SK-N-SH treated with all-trans-retinoic acid at 6 μM for 48 hours (cell line): ENCODE results near the gene FGG.

ENCODE experiments used
- ATAC-seq: fragments of 200-7000 bp; cut with Tn5 transposase; 3 replicates; pipeline ENCODE4 v1.9.1; 2020; ENCODE audit warnings: mild to moderate bottlenecking, moderate library complexity
- ARNTL ChIP-seq: fragments of 450-650 bp; formaldehyde crosslinking; IDR thresholded peaks from 2 replicates; pipeline ENCODE4 v1.5.0; 2020; ENCODE audit warnings: low read depth, mild to moderate bottlenecking, moderate library complexity, borderline replicate concordance
- ESRRG ChIP-seq: fragments of 250-450 bp; sonication (Bioruptor Pico); IDR thresholded peaks from 2 replicates; pipeline ENCODE4 v1.6.1; 2021; ENCODE audit warnings: mild to moderate bottlenecking
- GLIS3 ChIP-seq: fragments of 250-450 bp; sonication (Bioruptor Pico); IDR thresholded peaks from 2 replicates; pipeline ENCODE4 v1.5.0; 2020; ENCODE audit warnings: mild to moderate bottlenecking, moderate library complexity
- PPARA ChIP-seq: fragments of 250-450 bp; sonication (Bioruptor Pico); IDR thresholded peaks from 2 replicates; pipeline ENCODE4 v1.5.0; 2020; ENCODE audit warnings: mild to moderate bottlenecking, borderline replicate concordance
- RARB ChIP-seq: fragments of 250-450 bp; sonication (Bioruptor Pico); IDR thresholded peaks from 2 replicates; pipeline ENCODE4 v1.8.0; 2021; ENCODE audit warnings: mild to moderate bottlenecking, moderate library complexity
- SNAI2 ChIP-seq: fragments of 250-450 bp; sonication (Bioruptor Pico); IDR thresholded peaks from 2 replicates; pipeline ENCODE4 v1.5.0; 2020; ENCODE audit warnings: mild to moderate bottlenecking, moderate library complexity
- TCF4 ChIP-seq: fragments of 250-450 bp; sonication (Bioruptor Pico); IDR thresholded peaks from 2 replicates; pipeline ENCODE4 v1.8.0; 2021; ENCODE audit warnings: mild to moderate bottlenecking, moderate library complexity, borderline replicate concordance
- TOX ChIP-seq: fragments of 250-450 bp; sonication (Bioruptor Pico); IDR thresholded peaks from 2 replicates; pipeline ENCODE4 v1.8.0; 2021; ENCODE audit warnings: mild to moderate bottlenecking, moderate library complexity, borderline replicate concordance
- ZC3H10 ChIP-seq: fragments of 250-450 bp; sonication (Bioruptor Pico); IDR thresholded peaks from 2 replicates; pipeline ENCODE4 v1.5.1; 2021; ENCODE audit warnings: mild to moderate bottlenecking, moderate library complexity
- ZFP3 ChIP-seq: fragments of 250-450 bp; sonication (Bioruptor Pico); IDR thresholded peaks from 2 replicates; pipeline ENCODE4 v1.5.0; 2020; ENCODE audit warnings: mild to moderate bottlenecking, moderate library complexity
- ZNF565 ChIP-seq: fragments of 450-650 bp; formaldehyde crosslinking; conservative IDR thresholded peaks from 2 replicates; pipeline ENCODE4 v1.5.0; 2020; ENCODE audit warnings: low read depth, mild to moderate bottlenecking, moderate library complexity
- ZNF70 ChIP-seq: fragments of 450-650 bp; formaldehyde crosslinking; IDR thresholded peaks from 2 replicates; pipeline ENCODE4 v1.5.0; 2020; ENCODE audit warnings: mild to moderate bottlenecking, moderate library complexity
- ZNF8 ChIP-seq: fragments of 450-650 bp; formaldehyde crosslinking; IDR thresholded peaks from 2 replicates; pipeline ENCODE4 v1.5.0; 2020; ENCODE audit warnings: mild to moderate bottlenecking, moderate library complexity
- TF ChIP-seq, protein P1 (sequence below): fragments of 250-450 bp; sonication (Bioruptor Pico); IDR thresholded peaks from 2 replicates; pipeline ENCODE4 v1.5.0; 2020; ENCODE audit warnings: mild to moderate bottlenecking, moderate library complexity
- TF ChIP-seq, protein P2 (sequence below): fragments of 250-450 bp; sonication (Bioruptor Pico); IDR thresholded peaks from 2 replicates; pipeline ENCODE4 v1.5.1; 2021; ENCODE audit warnings: mild to moderate bottlenecking, moderate library complexity
- TF ChIP-seq, protein P3 (sequence below): fragments of 250-450 bp; sonication (Bioruptor Pico); IDR thresholded peaks from 2 replicates; pipeline ENCODE4 v1.8.0; 2021; ENCODE audit warnings: low read depth, mild to moderate bottlenecking, moderate library complexity, borderline replicate concordance
- TF ChIP-seq, protein P4 (sequence below): fragments of 250-450 bp; sonication (Bioruptor Pico); IDR thresholded peaks from 2 replicates; pipeline ENCODE4 v1.8.0; 2020; ENCODE audit warnings: mild to moderate bottlenecking, moderate library complexity, borderline replicate concordance
- TF ChIP-seq, protein P5 (sequence below): fragments of 250-450 bp; sonication (Bioruptor Pico); IDR thresholded peaks from 2 replicates; pipeline ENCODE4 v1.5.1; 2020; ENCODE audit warnings: low read depth, mild to moderate bottlenecking, moderate library complexity

Gene FGG

DNA sequence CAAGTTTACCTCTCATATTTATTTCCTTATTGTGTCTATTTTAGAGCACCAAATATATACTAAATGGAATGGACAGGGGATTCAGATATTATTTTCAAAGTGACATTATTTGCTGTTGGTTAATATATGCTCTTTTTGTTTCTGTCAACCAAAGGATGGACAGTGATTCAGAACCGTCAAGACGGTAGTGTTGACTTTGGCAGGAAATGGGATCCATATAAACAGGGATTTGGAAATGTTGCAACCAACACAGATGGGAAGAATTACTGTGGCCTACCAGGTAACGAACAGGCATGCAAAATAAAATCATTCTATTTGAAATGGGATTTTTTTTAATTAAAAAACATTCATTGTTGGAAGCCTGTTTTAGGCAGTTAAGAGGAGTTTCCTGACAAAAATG lies 43.4 kb downstream of the FGG start:
- ATAC-seq: no peak
- TF ChIP-seq, protein P1, sequence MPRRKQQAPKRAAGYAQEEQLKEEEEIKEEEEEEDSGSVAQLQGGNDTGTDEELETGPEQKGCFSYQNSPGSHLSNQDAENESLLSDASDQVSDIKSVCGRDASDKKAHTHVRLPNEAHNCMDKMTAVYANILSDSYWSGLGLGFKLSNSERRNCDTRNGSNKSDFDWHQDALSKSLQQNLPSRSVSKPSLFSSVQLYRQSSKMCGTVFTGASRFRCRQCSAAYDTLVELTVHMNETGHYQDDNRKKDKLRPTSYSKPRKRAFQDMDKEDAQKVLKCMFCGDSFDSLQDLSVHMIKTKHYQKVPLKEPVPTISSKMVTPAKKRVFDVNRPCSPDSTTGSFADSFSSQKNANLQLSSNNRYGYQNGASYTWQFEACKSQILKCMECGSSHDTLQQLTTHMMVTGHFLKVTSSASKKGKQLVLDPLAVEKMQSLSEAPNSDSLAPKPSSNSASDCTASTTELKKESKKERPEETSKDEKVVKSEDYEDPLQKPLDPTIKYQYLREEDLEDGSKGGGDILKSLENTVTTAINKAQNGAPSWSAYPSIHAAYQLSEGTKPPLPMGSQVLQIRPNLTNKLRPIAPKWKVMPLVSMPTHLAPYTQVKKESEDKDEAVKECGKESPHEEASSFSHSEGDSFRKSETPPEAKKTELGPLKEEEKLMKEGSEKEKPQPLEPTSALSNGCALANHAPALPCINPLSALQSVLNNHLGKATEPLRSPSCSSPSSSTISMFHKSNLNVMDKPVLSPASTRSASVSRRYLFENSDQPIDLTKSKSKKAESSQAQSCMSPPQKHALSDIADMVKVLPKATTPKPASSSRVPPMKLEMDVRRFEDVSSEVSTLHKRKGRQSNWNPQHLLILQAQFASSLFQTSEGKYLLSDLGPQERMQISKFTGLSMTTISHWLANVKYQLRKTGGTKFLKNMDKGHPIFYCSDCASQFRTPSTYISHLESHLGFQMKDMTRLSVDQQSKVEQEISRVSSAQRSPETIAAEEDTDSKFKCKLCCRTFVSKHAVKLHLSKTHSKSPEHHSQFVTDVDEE (CRISPR knock-in tag): no peak
- no peak for TF ChIP-seq ZC3H10 (CRISPR knock-in tag)
- TF ChIP-seq ZNF565 (CRISPR knock-in tag): no peak
- TF ChIP-seq RARB (CRISPR knock-in tag): no peak
- TF ChIP-seq, protein P2, sequence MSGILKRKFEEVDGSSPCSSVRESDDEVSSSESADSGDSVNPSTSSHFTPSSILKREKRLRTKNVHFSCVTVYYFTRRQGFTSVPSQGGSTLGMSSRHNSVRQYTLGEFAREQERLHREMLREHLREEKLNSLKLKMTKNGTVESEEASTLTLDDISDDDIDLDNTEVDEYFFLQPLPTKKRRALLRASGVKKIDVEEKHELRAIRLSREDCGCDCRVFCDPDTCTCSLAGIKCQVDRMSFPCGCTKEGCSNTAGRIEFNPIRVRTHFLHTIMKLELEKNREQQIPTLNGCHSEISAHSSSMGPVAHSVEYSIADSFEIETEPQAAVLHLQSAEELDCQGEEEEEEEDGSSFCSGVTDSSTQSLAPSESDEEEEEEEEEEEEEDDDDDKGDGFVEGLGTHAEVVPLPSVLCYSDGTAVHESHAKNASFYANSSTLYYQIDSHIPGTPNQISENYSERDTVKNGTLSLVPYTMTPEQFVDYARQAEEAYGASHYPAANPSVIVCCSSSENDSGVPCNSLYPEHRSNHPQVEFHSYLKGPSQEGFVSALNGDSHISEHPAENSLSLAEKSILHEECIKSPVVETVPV (CRISPR knock-in tag): no peak
- TF ChIP-seq SNAI2 (CRISPR knock-in tag): no peak
- TF ChIP-seq, protein P3, sequence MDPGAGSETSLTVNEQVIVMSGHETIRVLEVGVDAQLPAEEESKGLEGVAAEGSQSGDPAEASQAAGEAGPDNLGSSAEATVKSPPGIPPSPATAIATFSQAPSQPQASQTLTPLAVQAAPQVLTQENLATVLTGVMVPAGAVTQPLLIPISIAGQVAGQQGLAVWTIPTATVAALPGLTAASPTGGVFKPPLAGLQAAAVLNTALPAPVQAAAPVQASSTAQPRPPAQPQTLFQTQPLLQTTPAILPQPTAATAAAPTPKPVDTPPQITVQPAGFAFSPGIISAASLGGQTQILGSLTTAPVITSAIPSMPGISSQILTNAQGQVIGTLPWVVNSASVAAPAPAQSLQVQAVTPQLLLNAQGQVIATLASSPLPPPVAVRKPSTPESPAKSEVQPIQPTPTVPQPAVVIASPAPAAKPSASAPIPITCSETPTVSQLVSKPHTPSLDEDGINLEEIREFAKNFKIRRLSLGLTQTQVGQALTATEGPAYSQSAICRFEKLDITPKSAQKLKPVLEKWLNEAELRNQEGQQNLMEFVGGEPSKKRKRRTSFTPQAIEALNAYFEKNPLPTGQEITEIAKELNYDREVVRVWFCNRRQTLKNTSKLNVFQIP (CRISPR knock-in tag): no peak
- TF ChIP-seq GLIS3: no peak
- TF ChIP-seq ZNF8 (CRISPR knock-in tag): no peak

DNA sequence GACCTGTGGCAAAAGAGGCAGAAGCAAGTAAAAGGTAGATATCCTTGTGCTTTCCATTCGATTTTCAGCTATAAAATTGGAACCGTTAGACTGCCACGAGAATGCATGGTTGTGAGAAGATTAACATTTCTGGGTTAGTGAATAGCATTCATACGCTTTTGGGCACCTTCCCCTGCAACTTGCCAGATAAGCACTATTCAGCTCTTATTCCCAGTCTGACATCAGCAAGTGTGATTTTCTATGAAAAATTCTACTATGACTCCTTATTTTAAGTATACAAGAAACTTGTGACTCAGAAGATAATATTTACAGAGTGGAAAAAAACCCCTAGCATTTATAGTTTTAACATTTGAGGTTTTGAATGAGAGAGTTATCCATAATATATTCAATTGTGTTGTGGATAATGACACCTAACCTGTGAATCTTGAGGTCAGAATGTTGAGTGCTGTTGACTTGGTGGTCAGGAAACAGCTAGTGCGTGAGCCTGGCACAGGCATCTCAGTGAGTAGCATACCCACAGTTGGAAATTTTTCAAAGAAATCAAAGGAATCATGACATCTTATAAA lies 45.7 kb downstream of the FGG start:
- ATAC-seq: no peak
- TF ChIP-seq, protein P3 (CRISPR knock-in tag): no peak
- TF ChIP-seq, protein P4, sequence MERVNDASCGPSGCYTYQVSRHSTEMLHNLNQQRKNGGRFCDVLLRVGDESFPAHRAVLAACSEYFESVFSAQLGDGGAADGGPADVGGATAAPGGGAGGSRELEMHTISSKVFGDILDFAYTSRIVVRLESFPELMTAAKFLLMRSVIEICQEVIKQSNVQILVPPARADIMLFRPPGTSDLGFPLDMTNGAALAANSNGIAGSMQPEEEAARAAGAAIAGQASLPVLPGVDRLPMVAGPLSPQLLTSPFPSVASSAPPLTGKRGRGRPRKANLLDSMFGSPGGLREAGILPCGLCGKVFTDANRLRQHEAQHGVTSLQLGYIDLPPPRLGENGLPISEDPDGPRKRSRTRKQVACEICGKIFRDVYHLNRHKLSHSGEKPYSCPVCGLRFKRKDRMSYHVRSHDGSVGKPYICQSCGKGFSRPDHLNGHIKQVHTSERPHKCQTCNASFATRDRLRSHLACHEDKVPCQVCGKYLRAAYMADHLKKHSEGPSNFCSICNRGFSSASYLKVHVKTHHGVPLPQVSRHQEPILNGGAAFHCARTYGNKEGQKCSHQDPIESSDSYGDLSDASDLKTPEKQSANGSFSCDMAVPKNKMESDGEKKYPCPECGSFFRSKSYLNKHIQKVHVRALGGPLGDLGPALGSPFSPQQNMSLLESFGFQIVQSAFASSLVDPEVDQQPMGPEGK: no peak
- no peak for TF ChIP-seq ZNF70
- no peak for TF ChIP-seq ZNF8 (CRISPR knock-in tag)
- TF ChIP-seq RARB (CRISPR knock-in tag): no peak
- TF ChIP-seq, protein P5, sequence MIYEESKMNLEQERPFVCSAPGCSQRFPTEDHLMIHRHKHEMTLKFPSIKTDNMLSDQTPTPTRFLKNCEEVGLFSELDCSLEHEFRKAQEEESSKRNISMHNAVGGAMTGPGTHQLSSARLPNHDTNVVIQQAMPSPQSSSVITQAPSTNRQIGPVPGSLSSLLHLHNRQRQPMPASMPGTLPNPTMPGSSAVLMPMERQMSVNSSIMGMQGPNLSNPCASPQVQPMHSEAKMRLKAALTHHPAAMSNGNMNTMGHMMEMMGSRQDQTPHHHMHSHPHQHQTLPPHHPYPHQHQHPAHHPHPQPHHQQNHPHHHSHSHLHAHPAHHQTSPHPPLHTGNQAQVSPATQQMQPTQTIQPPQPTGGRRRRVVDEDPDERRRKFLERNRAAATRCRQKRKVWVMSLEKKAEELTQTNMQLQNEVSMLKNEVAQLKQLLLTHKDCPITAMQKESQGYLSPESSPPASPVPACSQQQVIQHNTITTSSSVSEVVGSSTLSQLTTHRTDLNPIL (CRISPR knock-in tag): no peak
- no peak for TF ChIP-seq TCF4 (CRISPR knock-in tag)
- TF ChIP-seq ZC3H10 (CRISPR knock-in tag): no peak
- TF ChIP-seq ZFP3: no peak
- TF ChIP-seq, all 23 proteins: peak for 0

DNA sequence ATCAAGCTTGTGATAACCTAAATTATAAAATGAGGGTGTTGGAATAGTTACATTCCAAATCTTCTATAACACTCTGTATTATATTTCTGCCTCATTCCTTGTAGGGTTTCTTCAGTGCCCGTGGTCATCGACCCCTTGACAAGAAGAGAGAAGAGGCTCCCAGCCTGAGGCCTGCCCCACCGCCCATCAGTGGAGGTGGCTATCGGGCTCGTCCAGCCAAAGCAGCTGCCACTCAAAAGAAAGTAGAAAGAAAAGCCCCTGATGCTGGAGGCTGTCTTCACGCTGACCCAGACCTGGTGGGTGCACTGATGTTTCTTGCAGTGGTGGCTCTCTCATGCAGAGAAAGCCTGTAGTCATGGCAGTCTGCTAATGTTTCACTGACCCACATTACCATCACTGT lies 46.8 kb downstream of the FGG start:
- no peak for TF ChIP-seq TOX (CRISPR knock-in tag)
- TF ChIP-seq TCF4 (CRISPR knock-in tag): no peak
- no peak for TF ChIP-seq SNAI2 (CRISPR knock-in tag)
- no peak for TF ChIP-seq ZNF565 (CRISPR knock-in tag)
- TF ChIP-seq ARNTL: no peak
- TF ChIP-seq PPARA (CRISPR knock-in tag): no peak
- TF ChIP-seq ESRRG (CRISPR knock-in tag): no peak
- TF ChIP-seq, protein P3 (CRISPR knock-in tag): no peak
- TF ChIP-seq, all 23 proteins: peak for 0

More for the DNA sequence above, 46.8 kb downstream of the FGG start:
- no peak for ATAC-seq
